Measurements from ENCODE around the gene NUDT21.
"Not testable (repeated sequence)": the region's sequence is repeated elsewhere in the genome, so short reads cannot be mapped to it uniquely, and the experiment has no call there.

GRCh38 chr16:56396724-56397123 lies 54.4 kb downstream of the NUDT21 start:
- TF ChIP-seq CTCF (IDR thresholded peaks at IDR 0.05); ZFX (IDR thresholded peaks at IDR 0.05; ENCODE audit: borderline replicate concordance): not testable (repeated sequence)
